ENCODE data around the gene KRTAP9-7.

KRTAP9-7 gene

DNA sequence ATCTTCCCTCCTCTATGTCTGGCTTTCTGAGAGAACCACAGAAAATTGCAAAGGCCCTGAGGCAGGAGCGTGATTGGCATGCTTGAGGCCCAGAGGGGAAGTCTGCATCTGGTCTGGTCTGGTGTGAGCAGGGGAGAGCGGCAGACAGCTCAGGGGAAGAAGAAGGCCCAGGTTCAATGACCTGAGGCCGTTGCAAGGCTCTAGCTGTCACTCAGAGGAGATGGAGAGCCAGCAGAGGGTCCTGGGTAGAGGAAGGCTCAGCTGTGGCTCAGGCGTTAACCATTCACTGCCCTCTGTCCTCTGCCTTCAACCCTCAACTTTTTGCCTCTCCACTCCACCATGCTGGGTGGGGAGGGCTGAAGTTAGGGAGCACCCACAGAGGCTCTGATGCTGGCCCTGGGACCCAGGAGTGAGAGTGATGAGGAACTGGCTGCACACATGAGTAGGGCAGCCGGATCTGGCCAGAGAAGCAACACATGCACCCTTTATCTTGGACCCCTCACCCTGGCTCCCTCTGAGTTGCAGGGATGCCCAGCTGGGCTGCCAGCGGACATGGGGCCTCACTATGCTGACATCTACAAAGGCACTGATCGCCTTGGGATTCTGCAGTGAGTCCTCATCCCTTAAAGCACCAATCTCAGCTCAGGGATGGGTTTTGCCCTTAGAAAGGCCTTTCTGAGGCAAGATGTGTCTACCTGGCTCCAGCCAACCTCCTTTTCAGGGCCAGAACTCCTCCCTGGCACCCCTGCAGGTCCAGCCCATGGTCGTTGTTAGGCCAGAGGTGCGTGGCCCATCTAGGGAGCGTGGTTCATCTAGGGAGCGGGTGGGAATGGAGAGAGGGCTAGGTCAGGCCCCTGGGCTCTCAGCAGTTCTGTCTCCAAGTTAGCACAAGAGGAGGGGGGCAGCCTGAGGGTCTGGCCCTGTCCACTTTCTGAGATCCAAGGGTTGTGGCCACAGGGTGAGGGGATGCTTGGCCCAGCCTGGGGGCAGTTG lies 47.7 kb downstream of the KRTAP9-7 start:
- no peak for DNase-seq

GRCh38 chr17:41324180-41325075 lies 48.9 kb downstream of the KRTAP9-7 start:
- peak; percentile 61 for DNase-seq

GRCh38 chr17:41325126-41325525 lies 49.6 kb downstream of the KRTAP9-7 start:
- DNase-seq = no peak

DNA sequence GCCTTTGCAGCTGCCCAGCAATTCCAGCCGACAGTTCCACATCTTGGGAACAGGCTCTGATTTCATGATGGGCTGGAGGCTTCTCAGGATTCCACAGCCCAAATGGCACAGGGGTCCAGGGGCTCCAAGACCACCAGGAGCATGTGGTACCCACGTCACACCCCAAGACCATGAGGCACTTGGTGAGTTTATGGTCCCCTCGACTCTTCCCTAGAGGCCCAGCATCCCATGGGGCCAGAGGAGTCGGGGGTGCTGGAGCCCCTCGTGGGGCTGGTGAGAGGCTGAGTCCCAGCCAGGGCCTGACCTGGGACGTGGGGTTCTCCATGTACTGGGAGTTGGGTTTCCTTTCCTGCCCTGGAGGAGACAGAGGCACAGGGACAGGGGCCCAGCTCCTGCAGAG lies 50.1 kb downstream of the KRTAP9-7 start:
- no peak for DNase-seq

Measured in RPMI8226 (cell line).